ENCODE data around the gene MTAP.

Gene MTAP

DNA sequence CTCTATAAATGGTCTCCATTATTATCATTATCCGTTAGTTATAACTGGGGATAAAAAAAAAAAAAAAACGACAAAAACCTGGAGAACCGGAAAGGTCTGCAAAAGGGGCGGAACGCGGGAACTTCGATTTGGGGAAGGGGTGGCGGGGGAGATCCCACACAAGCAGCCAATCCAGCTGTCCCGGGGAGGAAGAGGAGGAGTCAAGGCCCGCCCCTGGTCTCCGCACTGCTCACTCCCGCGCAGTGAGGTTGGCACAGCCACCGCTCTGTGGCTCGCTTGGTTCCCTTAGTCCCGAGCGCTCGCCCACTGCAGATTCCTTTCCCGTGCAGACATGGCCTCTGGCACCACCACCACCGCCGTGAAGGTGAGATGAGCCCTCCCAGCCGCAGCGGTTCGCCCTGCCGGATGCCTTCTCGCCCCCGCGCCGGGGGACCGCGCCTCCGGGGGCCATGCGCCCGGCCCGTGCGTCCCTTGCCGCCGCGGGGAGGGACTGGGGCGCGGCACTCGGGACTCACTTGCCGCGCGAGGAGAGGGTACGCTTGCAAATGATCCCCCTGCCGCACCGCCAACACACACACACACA is at the start of gene MTAP:
MTAP (plus strand) TSS at position 219 of the 583 bp plus-strand sequence; CDS start at position 332, 113 bp downstream.
- DNase-seq, result peak; percentile 89

DNA sequence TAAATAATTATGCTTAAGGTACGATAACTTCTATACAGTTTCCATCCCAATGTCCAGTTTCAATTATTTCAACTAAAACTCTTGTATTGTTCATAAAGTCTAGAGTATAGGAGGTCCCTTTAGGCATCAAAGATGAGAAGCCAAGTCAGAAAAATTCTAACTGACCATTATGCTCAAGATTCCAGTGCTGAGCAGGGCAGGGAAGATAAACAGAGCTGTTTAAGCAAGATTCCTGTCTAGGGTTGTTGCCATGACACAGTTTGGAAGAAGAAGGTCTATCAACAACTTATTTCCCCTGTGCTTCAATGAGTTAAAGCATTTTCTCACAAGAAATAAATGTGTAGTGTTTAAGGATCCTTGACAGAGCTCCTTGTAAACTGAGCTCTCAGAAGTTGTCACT is 48.9 kb upstream of the MTAP start:
- no peak for DNase-seq

DNA sequence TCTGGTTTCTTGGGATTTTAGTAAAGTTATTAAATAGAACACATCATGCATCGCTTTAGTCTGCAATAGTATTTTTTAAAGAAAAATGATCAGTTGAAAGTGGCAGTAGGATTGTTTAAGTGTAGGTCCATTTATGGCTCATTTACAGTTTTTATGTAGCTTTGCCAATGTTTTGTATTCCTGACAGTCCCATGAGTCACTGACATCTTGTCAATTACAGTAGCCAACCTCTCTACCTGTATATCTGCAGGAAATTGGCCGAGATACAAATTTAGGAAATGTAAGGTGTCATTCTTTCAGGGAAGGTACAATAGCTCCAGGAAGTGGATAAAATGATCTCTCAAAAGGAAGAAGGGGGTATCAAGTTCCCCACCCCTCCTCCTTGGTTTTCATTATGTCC is 47.7 kb upstream of the MTAP start:
- no peak for DNase-seq

DNA sequence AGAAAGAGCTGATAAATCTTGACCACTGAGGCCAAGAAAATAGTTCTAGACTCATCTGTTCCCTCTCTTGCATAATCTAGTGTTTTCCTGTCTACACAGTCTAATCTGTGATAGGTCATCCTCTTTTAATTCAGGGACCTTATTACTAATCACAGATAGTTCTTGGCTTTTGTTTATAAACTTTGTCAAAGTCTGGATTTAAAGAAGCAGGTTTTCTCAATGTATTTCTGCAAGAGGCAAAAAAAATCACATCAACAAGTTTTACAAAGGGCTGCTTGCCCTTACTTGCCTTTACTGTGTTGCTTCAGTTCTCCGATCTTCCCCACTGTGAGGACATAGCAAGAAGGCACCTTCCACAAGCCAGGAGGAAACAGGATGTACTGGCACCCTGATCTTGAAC is 43.9 kb upstream of the MTAP start:
- no peak for DNase-seq

DNA sequence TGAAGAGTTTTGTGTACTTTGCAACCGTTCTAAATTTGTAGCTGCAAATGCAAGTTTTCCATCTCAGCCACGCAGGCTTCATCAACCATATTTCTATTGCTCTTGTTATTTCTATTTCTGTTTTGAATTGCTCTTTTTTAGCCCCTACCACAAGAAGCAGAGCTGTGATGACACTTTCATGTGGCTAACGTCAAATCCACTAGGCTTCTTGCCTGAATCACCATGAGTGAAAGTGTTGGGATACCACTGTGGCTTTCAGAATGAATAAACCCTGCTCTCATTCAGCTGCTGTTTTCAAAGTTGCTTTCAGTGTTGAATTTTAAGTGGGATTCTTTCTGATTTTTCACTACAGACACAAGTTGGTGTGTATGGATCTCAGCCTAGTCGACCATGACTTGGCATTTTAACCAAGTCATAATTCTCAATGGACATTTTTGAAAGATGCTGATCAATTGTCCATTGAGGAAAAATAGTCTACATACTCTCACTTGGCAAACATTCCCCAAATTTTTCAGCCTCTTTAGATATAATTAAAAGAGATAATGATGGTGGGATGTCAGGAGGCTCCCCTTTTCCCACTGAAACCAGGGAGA is 41.0 kb upstream of the MTAP start:
- no peak for DNase-seq

DNA sequence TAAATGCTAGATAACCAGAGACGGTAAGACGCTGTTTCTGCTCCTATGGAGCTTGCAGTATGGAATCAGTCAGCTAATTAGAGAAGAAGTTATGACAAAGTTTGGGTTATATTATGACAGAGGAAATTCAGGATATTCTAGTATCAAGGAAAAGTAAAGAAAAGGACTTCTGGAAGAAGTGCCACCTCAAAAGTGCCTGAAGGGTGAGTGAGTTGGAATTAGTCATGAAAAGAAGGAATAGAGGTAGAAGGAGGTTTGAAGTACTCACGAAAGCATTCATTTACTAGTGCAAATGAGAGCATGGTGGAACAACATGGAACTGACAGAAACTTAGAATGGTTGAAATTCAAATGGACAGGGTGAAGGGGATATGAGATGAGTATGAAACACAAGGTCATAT is 40.4 kb upstream of the MTAP start:
- DNase-seq, result no peak

DNA sequence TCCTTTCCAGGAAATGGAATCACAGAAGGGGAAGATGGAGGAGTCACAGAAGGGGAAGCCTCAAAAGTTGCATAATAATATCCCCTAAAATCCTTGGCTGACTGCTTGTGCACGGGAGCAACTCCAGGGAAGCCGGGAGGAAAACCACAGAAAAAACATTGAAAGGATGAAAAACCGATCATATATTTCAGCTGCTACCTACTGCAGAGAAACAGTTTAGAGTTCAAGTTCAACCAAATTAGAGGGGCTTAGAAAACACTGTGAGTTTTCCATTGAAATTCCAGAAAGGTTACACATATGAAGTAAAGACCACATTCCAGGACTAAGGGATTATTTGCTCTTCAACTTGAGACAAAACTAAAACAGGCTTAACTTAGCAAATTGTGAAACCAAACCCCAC is 37.6 kb upstream of the MTAP start:
- DNase-seq, result no peak

DNA sequence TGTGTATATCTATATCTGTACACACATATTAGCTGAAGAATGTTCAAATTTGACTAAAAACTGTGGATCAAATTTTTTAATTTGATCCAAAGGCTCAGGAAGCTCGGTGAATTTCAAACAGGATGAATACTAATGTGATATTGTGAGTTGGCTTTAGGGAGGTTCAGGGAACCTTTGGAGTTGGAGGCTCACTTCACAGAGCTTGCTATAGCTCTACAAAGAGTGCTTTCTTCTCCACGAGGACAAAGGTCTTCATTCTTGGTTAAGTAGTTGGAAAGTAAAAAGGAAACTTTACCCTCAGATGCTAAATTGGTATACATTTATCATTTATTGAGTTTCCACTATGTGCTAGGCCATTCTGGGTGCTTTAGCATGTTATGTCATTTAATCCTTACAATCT is 36.3 kb upstream of the MTAP start:
- no peak for DNase-seq

DNA sequence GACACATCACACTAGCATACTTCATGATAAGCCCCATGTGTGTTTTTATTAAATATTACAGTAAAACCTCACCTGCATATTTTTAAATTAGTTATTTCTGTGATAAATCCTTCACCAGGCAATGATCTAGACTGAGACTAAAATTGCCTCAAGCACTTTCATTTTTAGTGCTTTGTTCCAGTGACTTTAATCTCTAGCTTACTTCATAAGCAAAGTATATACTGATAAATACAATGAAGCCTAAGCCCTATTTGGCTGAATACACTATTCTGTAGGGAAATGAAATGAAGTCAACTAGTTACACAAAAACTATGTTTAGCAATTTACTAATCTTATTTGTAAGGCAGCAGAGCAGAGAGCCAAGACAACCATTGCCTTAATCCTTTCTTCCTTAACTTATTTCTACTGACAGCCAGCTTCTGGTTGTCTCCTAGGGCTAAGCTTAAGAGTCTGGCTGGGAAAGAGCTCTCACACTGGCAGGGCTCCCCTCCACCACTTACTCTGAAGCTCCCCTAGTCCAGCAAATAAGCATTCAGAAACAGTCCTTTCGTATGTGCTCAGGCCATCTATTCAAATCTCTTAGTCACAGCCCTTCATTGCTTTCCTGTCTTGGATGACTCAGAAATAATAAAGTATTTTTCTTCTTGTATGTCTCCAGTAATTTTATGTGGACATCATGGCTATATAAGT is 31.4 kb upstream of the MTAP start:
- DNase-seq, result no peak

DNA sequence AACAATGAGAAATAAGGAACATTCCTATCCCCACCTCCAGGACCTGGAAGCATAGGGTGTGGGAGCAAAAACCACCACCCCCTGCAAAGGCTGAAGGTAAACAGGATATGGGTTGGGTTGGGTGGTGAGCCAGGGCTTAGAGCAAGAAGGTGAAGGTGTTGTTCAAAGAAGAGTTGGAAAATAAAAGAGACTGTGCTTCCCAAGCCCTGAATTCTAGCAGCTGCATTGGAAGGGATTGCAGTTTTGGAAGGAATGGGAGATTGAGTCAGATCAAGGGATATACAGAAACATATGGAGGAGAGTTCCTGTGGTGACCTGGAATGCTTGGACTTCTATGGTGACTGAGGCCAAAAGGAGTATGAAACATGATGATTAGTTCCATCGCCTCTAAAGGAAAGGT is 24.7 kb upstream of the MTAP start:
- DNase-seq, result no peak

DNA sequence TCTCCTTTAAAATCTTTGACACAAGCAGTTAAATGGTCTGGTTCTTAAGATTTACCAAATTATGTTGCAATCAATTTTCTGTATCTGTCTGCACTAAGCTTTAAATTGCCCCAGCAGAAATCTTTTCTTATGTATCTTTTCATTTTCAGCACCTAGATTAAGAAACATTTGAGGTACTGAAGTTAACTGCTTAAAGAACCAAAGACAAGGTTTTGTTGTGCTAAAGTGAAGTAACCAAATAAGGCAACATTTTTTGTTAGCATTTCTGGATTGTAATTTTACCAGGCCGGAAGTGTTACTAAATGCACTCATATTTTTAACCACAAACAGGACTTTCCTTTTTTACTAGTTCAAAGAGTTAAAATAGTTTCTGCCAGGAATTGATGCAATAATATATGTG is 24.1 kb upstream of the MTAP start:
- DNase-seq, result no peak

DNA sequence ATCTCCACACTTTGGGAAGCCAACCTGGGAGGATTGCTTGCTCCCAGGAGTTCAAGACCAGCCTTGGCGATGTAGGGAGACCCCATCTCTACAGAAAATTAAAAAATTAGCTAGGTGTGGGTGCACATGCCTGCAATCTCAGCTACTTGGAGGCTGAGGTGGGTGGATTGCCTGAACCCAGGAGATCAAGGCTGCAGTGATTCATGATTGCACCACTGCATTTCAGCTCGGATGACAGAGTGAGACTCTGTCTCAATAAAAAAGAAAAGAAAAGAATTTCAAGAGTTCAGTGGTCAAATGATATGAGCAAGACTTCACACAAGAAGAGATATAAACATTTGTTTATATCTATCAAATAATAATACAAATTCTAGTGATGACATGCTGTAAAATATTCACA is 23.0 kb upstream of the MTAP start:
- DNase-seq, result no peak

DNA sequence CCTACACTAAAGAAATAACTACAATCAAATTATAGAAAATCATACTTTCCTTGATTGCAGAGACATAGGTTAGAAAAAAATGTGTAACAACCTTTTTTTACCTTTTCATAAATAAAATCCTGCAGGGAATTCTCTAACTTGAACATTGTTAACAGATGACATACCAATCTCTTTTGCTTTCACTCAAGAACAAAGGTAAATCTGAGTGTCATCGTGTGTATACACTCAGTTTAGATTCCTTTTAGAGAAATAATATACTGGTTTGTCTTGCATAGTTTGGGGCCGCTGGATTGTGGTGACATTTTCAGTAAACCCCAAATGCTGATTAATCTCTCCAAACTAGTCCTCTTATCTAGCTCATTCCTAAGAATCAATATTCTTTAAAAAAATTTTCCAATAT is 20.8 kb upstream of the MTAP start:
- no peak for DNase-seq

DNA sequence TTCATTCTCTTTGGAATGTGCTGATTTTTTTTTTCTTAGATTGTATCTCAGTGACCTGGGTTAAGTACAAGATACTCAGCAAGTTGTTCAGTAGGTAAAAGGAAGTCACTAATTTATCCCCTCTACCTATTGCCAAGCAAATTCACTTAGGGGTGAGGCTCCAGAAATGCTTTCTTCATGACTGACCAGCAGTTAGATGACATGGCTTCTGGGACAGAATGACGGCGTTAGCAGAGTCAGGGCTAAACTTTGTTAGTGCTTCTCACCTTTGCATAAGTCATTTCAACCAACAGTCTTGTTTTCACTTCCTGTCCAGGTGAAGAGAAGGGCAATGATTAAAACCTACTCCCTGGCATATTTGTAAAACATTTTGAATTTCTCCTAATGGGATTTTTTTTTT is 20.2 kb upstream of the MTAP start:
- no peak for DNase-seq

DNA sequence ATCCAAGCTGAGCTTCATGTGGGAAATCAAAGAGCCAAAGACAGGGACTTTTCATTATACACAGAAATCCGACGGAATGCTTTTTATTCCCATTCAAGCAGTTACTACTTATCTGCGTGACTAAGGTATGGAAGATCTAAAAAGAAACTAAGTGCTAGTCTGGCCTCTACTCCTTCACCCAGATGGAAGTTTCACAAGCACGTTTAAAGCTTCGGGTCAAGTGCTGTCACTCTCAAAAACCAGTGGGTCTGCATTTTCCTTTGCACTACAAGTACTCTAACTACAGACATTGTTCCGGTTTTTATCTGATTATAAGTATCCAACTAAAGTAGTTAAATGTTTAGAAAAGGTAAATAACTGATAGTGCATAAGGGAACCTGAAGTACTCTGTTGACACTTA is 13.7 kb upstream of the MTAP start:
- no peak for DNase-seq

DNA sequence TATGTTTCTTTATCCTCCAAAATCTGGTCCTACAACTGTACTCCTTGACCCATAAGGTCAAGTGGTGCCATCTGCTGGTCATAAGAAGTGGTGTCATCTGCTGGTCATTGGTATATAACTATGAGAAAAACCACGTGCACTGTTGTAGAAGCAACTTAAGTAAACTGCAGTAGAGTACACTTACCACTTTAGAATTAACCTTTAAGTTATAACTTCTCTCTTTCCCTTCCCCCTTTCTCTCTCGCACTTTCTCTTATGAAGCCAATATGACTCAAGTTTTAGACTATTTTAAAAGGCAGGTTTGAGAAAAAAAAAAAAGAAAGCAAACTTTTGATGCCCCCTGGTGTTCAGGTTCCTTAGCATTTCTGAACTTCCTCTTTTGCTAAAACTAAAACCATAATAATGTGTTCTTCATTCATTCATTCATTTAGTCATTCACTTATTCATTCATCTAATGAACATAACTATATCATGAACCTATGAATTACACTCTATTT is 12.8 kb upstream of the MTAP start:
- DNase-seq, result peak; percentile 47

DNA sequence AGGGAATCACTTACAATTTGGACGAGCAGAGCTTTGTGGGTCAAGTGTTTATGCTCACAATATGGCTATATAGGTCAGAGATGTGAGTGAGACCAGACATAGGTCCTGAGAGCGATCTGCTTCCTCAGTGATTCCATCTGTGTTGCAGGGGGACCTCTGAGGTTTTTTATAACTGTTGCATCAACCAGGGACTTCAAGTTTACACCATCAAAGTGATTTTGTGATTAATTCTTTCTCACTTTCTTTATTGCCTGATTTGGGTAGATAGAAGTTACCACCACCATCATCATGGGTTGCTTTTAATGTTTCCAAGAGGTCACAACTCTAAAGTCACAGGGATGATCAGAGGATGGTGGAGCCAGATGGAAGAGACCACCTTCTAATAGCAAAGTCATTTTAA is 7.0 kb upstream of the MTAP start:
- DNase-seq, result no peak

DNA sequence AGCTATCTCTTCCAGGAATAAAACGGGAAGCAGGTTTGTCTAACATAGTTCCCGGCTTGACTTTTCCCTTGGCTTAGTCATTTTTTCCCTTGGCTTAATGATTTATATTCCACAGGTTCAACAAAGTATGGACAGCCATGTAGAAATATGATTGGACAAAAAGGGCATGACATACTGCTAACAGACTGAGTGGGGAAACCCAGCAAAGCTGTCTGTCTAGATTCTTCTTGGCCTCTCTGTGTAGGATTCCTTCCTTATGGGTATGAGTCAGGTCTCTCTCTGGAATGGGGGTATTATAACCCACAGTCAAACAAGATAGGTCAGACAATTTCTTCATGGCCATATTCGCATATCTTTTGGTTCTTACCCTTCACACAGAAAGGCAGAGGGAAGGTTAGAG is 5.7 kb upstream of the MTAP start:
- no peak for DNase-seq

DNA sequence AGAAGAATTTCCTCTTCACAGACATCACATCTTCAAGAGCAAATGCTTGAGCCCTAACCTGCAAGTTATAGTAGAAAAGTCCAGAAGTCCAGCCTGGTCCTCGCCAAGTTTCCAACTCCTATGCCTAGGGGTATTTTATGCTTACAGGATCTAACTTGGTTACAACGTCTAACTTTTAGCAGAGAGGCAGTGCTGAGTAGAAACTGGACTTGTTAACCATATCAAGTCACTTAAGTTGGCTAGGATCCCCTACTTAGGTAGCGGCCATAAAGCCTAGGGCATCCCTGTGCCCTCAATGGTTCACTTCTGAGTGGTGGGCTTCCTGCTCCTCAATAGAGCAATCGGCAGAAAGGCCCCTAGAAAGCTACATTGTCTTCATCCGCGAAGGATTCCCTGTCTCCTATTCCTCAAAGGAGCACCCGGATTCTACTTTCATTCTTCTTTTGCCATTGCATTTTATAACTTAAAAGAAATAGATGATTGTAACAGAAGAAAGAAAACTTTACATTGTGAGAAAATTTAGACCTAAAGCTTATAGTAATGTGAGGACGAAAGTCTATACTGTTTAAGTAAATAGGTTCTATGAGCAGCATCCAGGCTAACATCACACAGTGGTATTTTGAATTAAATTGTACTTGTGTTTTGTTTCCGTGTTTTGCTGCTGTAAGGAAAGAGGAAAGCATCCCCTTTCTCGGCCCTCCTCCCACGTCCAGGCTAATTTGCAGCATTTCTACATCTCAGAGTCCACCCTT is 1.3 kb upstream of the MTAP start:
- DNase-seq, result no peak

DNA sequence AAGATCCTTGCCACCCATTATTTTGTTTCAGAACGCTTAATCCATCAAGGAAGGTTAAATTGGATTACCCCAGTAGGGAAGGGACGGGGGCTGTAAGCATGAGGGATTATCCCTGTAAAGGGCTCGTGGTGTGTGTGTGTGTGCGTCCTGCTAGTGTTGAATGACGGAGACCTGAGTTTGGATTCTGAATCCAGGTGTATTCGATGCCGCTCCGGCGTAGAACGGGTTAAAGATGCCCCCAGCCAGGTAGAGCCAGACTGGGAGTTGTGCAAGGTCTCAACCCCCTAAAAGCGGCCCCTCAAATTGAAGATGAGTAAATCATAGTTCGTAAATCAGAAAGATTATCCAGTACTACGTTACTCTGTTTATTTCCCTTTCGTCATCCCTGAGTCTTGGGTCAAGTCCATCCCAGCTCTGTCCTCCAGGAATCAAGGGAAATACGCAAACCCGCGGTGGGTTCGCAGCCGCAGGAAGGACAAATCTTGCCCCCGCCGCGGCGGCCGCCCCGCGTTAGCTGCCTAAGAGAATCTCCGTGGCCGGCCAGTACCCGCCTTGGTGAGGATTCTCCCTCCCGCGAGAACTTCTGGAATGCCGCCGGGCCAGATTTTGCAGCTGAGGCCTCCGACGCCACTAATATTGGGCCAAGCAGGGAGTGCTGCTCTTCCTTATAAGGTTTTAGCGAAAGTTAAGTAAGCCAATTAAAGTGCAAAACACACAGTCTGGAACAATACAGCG is 586 bp upstream of the MTAP start:
- peak; percentile 72 for DNase-seq

DNA sequence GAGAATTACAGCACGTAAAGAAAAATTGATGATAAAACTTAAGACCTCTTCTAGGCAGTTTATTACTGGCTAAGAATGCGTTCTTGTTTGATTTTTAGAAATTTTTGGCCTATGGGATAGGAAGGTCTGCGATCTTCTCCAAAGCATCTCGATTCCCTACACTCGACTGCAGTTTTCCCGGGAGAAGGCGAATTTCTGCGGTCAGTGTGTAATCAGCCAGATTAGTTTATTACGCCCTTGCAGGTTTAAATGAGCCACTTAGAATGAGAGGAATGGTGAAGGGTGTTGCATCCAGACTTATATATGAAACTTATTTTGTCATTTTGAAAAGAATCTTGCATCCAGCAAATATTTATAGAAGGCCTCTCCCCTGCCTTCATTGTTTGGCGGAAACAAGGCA is 1.2 kb downstream of the MTAP start:
- no peak for DNase-seq

DNA sequence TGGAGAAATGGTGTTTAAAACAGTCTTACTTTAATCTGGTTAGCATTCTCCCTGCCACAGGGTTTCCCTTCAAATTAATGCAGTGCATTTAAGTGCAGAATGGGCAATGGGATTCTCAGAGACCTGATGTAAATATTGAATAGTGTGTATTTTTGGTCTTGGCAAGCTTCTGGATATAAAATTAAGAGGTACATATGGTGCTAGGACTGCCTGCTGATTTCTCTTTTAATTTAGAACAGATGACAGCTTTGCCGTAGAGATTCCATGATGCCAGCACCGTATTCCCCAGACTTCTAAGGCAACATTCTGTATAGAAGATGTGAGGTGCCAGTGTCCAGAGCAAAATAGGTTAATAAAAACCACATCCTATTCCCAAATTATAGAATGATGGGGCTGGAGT is 1.9 kb downstream of the MTAP start:
- no peak for DNase-seq

DNA sequence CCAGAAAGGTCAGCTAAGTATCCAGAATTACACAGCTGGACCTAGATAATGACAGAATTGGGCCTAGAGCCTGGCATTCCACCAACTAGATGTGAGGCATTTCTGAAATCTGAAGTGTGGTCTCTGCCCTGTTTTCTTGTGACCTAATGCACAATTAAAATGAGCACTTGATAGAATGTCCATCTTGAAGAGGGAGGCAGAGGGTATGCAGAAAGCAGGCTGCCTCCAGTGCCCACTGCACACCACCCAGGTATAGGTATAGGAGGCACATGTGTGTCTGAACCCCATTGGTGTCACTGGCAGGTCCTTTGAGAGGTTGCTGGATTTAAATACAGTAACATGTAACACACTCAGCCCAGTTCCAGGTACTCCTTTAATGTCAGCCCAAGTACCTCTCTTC is 2.4 kb downstream of the MTAP start:
- DNase-seq, result no peak
